GM18502 (cell line): Measurements from ENCODE around the gene ATAD3A.
"Not testable (repeated sequence)": the region's sequence is repeated elsewhere in the genome, so short reads cannot be mapped to it uniquely, and the experiment has no call there.

ENCODE experiments used
- ATAC-seq: cut with Tn5 transposase; IDR thresholded peaks from one replicate; pipeline ENCODE4 v1.9.1; 2021; ENCODE audit warnings: mild to moderate bottlenecking; ENCODE audit not compliant: unreplicated experiment, poor library complexity

Gene ATAD3A

DNA sequence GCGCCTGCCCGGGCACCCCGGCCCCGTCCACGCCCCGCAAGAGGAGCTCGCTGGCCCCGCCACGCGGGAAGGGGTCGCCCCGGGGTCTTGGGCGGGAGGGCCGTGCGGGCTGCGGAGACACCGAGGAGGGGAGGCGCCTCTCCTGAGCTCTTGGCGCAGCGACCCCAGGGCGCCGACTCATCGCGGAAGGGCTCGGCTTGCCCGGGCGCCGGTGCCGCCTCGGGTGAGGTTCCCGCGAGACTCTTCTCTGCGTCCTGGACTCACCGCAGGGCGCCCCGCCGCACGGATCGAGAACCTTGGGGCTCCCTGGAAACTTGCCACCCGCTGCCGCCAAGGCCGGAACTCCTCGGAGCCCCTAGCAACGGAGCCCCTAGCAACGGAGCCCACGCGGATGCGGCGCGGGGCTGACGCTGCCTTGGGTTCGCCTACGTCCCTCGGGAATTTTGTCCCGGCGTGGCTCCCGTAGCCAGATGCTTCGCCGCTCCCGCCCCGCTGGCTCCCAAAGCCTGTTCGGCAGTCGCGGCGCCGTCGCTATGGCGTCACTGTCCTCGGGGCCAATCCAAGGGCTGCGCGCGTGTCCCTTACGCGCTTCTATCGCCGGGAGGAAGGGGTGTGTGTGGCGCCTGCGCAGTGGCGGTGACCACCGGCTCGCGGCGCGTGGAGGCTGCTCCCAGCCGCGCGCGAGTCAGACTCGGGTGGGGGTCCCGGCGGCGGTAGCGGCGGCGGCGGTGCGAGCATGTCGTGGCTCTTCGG lies at the start of gene ATAD3A:
Gene ATAD3A, plus strand, starts transcription at position 630 of the 753 bp plus-strand sequence. Its CDS starts 107 bp downstream, at position 737.
- peak; percentile 85 for ATAC-seq

DNA sequence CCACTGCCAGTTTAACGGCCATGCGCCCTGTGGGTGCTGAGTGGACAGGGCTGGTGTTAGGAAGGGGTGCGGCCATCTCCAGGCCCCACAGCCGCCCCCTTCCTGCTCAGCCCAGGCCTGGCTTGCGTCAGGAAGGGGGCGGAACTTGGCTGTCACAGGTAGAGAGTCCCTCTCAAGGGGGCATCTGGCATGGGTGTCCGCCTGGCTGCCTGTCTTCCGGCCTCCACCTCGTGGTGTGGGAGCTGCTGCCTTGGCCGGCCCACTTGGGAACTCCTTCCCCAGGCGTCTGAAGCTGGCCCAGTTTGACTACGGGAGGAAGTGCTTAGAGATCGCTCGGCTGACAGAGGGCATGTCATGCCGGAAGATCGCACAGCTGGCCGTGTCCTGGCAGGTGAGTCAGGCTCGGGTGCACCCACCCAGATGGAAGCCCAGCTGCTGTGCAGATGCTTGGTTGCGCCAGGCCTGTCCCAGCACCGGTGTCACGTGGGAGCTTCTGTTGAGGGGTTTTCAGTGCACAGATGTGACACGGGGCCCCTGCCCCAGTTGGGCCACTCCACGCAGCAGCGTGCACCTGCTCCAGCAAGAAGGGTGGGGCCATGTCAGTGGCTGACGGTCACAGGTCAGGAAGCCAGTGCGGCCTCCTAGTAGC lies 49.5 kb upstream of the ATAD3A start:
- peak; percentile 48 for ATAC-seq

DNA sequence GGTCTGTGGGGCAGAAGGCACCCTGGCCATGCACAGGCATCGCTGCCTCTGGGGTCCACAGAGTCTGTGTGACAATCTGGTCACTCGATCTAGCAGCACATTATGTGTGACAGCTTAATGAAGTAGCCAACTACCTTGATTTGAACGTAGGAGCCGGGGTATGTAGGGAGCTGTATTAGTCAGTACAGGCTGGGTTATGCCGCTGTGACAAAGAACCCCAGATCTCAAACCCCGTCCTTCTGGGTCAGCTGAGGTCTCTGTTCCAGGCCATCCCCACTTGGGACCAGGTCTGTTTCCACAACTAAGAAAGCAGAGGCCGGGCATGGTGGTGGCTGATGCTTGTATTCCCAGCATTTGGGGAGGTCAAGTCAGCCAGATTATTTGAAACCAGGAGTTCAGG lies 48.6 kb upstream of the ATAD3A start:
- ATAC-seq, result no peak

DNA sequence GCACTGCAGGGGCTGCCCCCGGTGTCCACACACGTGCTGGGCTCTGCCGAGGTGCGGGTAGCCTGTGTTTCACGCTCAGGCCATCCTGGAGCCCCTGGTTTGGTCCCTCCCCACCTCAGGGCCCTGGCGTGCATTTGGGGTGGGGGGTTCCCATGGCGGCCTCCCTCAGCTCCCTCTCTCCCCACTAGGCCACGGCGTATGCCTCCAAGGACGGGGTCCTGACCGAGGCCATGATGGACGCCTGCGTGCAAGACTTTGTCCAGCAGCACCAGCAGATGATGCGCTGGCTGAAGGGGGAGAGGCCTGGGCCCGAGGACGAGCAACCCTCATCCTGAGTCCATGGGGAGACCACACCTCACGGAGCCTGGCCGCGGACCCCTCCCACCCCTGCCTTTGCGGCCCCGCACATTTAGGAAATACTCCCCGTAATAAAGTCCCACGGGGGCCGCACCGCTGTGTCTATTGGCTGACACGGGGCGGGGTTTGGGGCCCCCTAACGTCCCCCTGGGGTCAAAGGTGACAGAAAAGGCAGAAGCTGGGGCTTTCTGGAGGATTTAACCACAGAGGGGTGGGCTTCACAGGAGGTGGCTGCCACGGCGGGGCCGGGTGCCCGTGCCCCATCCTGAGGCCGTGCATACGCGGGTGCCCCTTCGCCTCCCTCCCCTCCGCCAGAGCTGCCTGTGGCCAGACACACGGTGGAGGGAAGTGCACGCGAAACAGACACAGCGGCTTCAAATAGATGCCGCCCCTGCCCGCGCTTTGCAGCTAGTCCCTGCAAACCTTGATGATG lies 43.6 kb upstream of the ATAD3A start:
- ATAC-seq, result not testable (repeated sequence)

DNA sequence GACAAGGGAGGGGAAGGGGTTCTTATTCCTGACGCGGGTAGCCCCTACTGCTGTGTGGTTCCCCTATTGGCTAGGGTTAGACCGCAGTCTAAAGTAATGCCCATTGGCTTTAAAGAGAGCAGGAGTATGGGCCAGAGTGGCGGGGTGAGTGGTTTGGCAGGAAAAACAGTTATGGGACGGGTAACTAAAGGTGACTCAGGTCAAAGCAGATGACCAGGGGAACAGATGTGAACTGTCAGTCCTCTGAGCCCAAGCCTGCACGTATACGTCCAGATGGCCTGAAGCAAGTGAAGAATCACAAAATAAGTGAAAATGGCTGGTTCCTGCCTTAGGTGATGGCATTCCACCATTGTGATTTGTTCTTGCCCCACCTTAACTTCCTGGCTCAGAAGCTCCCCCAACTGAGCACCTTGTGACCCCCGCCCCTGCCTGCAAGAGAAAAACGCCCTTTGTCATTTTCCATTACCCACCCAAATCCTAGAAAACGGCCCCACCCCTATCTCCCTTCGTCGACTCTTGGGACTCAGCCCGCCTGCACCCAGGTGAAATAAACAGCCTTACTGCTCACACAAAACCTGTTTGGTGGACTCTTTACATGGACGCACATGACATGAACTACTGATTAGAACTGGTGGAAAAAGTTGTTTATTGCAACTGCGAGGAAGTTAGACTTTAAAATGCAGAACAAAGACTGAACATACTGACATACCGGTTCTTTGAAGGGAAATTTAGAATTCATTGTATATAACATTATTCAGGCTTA lies 41.2 kb upstream of the ATAD3A start:
- no peak for ATAC-seq

DNA sequence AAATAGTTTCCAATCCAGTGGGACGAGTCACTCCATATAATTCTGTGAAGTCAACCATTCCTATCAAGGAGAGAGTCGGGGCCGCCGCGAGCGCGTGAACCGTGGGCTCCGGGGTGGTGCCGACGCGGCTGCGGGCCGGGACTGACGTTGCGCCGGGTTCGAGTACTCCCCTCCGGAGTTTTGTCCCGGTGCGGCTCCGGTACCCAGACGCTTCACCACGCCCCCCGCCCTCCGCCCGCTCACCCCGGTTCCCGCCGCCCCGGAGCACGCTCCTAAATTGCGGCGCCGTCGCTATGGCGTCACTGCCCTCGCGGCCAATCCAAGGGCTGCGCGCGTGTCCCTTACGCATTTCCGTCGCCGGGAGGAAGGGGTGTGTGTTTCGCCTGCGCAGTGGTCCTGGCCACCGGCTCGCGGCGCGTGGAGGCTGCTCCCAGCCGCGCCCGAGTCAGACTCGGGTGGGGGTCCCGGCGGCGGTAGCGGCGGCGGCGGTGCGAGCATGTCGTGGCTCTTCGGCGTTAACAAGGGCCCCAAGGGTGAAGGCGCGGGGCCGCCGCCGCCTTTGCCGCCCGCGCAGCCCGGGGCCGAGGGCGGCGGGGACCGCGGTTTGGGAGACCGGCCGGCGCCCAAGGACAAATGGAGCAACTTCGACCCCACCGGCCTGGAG lies 40.4 kb upstream of the ATAD3A start, which contains the start of gene ATAD3B:
Gene ATAD3B, plus strand, starts transcription at position 377 of the 664 bp plus-strand sequence. Its CDS starts 120 bp downstream, at position 497.
- peak; percentile 91 for ATAC-seq

DNA sequence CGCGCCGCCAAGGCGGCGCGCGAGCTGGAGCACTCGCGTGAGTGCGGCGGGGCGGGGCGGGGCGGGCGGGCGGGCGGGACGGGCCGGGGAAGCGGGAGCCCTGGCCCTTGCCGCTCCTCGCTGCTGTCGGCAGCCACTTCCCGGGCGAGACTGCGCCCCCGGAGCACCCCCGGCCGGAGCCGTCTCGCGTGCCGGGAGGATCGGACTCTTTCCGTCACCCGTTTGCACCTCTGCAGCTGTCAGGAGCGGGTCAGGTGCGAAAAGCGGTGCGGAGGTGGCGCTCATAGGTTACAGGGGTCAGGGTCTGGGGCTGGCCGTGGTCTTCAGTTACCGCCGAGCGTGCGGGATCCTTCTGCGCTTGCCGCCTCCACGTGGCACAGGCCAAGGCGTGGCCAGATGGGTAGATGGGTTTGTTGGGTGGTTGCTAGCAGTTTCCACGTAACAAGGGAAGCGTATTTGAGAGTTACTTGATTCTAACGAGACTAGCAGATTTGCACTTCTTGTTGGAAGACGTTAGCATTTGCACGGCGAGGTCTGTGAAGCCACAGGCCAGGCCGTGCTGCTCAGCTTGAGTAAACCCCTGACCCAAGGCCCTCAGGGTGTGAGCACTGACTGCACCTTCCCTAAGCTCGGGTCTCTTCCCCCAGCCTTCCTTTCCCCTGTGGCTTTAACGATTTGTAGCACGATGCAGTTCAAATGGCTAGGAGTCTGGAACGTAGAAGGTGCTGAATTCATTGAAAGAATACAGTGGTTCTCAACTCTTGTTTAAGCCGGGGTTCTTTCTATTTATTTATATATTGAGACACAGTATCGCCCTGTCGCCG lies 39.7 kb upstream of the ATAD3A start:
- peak; percentile 19 for ATAC-seq

DNA sequence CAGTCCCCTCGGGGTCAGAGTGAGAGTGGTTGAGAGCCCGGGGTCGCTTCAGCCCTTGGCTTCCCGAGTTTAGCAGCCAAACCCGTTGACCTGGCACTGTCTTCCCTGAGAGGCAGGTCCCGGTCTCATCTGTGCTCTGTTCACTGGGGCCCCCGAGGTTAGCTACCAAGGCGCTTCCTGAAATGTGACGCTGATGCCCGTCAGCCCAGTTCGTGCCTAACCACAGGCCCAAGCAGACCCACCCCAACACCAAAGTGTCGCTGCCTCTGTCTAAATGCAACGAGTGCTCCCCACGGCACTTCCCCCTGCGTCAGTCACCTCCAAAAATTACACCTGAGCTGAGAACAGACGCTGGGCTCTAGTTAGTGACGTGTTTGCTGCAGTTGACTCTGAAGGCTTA lies 36.0 kb upstream of the ATAD3A start:
- ATAC-seq, result not testable (repeated sequence)

DNA sequence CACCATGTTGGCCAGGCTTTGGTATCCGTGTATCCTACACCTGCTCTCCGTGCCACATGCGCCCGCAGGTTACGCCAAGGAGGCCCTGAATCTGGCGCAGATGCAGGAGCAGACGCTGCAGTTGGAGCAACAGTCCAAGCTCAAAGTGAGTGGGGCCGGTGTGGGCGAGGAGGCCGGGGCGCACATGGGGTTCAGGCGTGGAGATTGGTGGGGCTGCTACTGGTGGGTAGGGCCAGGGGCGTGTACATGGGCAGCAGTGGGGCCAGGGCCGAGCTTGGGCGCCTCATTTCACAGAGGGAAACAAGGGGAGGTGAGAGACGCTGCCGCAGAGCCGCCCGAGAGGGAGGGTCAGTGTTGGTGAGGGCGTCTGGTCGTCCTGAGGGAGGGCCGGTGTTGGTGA lies 34.8 kb upstream of the ATAD3A start:
- no peak for ATAC-seq

DNA sequence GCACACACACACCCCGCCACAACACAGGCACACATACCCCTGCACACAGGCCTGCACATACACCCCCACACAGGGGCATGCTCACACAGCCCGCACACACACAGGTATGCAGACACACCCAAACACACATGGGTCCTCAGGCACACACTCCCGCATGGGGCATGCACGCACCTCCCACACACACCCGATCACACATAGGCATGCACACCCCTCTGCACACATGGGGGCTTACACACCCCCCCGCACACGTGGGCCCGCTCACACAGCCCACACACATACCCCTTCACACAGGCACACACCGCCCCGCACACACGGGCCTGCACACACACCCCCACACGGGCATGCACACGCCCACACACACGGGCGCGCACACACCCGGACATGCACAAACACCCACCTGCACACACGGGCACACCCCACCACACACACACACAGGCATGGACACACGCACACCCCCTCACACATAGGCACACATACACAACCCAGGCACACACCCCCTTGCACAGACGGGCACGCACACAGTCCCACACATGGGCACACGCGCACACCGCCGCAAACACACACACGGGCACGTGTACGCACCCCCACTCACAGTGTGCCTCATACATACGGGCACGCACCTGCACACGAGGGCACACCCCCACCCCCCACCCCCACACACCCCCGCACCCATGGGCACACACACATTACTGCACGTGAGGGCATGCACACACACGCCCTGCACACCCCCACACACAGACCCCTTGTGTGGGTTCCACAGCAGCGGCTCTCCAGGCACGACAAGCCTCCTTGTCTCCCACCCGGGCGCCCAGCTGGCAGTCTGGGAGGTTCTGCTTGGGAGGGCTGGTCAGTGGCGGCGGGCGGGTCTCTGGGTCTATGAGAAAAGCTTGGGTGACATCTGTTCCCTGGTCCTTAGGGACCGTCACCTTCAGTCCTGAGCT lies 32.1 kb upstream of the ATAD3A start:
- ATAC-seq, result no peak

DNA sequence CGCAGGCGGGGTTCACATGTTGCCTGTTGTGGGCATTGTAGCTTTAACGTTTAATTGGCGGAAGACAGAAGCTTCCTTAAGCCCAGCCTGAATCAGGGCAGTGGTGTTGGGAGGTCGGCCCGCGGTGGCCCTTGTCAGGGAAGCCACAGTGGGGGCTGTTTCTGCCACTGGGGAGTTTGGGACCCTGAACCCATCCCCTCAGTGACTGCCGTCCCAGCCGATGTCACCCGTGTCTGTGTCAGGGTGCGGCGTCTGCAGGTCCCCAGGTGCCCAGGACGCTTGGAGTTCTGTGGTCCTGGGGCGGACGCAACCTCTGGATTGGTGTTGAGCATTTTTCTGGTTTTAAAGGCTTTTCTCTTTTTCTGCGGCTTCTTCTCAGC lies 31.5 kb upstream of the ATAD3A start:
- not testable (repeated sequence) for ATAC-seq

DNA sequence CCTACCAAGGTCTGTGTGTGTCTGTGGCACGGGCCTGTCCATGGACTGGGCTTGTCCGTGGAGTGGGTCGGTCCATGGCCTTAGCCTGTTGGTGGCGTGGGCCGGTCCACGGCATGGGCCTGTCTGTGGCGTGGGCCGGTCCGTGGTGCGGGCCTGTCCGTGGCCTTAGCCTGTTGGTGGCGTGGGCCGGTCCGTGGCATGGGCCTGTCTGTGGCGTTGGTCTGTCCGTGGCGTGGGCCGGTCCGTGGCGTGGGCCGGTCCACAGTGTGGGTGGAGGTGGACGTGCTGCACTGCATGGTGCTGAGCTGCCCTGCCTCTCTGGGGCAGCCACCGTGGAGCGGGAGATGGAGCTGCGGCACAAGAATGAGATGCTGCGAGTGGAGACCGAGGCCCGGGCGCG lies 30.2 kb upstream of the ATAD3A start:
- ATAC-seq, result not testable (repeated sequence)

DNA sequence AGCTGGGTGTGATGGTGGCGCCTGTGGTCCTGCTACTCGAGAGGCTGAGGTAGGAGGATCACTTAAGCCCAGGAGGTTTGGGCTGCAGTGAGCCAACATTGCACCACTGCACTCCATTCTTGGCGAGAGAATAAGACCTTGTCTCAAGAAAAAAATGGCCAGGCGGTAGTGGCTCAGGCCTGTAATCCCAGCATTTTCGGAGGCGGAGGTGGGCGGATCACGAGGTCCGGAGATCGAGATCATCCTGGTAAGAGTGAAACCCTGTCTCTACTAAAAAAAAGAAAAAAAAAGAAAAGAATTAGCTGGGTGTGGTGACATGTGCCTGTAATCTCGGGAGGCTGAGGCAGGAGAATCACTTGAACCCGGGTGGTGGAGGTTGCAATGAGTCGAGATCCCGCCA lies 29.1 kb upstream of the ATAD3A start:
- no peak for ATAC-seq

DNA sequence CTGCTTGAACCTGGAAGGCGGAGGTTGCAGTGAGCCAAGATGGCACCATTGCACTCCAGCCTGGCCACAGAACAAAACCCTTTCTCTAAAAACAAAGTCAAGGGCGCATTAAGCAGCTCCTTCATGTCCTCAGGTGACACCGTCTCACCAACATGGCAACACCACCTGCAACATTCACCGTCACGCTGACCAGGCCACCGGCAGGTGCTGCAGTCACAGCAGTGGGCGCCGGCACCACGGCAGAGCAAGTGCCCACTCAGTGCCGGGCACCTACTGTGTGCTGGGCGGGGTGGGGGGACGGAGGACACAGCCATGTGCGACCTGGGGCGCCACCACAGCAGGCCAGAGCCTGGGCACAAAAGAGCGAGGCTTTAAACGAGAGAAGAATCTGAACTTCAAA lies 28.2 kb upstream of the ATAD3A start:
- no peak for ATAC-seq

DNA sequence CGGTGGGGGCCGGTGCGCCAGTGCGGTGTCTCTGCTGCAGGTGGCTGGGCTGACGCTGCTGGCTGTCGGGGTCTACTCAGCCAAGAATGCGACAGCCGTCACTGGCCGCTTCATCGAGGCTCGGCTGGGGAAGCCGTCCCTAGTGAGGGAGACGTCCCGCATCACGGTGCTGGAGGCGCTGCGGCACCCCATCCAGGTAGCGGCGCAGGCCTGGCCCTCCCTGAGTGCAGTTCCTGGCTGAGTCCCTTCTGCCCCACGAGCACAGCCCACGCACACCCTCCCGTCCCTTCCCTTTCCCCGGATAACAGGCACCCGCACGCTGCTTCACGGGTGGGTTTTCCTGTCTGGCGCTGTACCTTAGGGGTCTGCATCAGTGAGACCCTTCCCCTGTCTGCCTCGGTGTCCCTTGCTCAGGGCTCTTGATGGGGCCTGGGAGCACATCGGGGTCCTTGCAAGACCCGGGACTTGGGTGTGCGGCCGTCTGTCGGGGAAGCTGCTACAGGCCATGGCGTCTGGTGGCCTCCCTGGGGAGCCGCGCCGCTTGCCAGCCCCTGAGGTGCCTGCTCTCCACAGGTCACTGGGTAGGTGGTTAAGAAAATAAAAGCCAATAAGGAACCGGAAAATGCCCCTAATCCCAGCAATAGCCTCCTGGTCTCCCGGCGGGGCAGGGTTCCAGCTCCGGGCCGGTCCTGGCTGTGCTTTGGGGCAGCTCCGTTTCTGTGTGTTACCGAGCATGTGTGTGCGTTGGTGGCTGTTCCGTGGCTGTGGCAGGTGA lies 26.8 kb upstream of the ATAD3A start:
- ATAC-seq, result not testable (repeated sequence)

DNA sequence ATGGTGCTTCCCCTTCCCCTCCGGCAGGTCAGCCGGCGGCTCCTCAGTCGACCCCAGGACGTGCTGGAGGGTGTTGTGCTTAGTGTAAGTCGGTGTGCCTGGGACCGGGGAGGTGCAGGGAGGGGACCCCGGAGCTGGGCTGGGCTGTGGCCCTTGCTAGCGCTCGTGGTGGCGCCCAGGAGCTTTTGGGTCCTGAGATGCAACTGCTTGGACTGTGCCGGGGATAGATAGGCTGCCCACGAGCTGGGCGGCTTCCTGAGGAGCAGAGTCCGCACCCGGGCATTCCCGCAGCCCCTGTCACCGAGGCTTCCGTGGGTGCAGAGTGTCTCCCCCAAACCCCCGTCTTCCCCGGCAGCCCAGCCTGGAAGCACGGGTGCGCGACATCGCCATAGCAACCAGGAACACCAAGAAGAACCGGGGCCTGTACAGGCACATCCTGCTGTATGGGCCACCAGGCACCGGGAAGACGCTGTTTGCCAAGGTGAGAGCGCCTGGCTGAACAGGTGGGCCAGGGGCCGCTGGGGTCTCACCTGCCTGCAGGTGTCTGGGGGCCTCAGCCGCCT lies 26.1 kb upstream of the ATAD3A start:
- ATAC-seq, result not testable (repeated sequence)

DNA sequence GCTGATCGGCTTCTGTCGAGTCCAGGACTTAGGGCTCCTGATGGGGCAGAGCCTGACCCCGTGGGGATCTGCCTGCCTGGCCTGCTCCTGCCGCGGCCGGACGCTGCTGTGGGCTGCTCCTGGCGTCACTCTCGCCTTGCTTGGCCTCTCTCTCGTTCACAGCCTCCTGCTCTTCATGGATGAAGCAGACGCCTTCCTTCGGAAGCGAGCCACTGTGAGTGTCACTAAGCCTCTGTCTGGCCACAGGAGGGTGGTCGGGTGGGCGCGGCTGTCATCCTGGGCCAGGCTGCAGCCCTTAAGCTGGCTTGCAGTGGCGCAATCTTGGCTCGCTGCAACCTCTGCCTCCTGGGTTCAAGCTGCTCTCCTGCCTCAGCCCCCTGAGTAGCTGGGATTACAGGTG lies 24.3 kb upstream of the ATAD3A start:
- ATAC-seq, result no peak
